ENCODE data around the gene SYTL1.

Gene SYTL1, protein sequence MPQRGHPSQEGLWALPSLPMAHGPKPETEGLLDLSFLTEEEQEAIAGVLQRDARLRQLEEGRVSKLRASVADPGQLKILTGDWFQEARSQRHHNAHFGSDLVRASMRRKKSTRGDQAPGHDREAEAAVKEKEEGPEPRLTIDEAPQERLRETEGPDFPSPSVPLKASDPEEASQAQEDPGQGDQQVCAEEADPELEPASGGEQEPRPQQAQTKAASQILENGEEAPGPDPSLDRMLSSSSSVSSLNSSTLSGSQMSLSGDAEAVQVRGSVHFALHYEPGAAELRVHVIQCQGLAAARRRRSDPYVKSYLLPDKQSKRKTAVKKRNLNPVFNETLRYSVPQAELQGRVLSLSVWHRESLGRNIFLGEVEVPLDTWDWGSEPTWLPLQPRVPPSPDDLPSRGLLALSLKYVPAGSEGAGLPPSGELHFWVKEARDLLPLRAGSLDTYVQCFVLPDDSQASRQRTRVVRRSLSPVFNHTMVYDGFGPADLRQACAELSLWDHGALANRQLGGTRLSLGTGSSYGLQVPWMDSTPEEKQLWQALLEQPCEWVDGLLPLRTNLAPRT

GRCh38 chr1:27341525-27342252, at the start of gene SYTL1:
Gene SYTL1, plus strand, starts transcription at chr1:27342022. Its CDS starts 3,313 bp downstream, at chr1:27345335.
- peak in 1 of 3 experiments; percentile 52 for DNase-seq (ENCODE audit: low read depth in 2 of 3, low spot score in 2 of 3)

GRCh38 chr1:27292106-27292505, 49.7 kb upstream of the SYTL1 start:
- DNase-seq (ENCODE audit: low read depth in 2 of 3, low spot score in 2 of 3), result no peak

- DNase-seq (ENCODE audit: low read depth in 2 of 3, low spot score in 2 of 3), result no peak
These were observed 47.9 kb upstream of the SYTL1 start for GRCh38 chr1:27293915-27294314.

GRCh38 chr1:27296773-27297291, 45.0 kb upstream of the SYTL1 start:
- peak in 2 of 3 experiments; percentile 61 to 62 for DNase-seq (ENCODE audit: low read depth in 2 of 3, low spot score in 2 of 3)

DNA sequence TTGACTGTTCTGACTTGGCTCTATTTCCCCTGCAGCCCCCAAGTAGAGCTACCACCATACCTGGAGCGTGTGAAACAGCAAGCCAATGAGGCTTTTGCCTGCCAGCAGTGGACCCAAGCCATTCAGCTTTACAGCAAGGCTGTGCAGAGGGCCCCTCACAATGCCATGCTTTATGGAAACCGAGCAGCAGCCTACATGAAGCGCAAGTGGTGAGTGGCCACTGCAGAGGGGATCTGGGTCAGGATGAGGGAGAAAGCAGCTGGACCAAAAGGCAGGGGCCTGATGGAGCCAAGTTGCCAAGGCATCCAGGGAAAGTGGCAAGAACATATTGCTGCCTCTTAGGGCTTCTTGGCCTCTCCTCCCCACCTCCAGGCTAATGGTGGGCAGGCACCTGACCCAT, 43.9 kb upstream of the SYTL1 start:
- no peak for DNase-seq (ENCODE audit: low read depth in 2 of 3, low spot score in 2 of 3)

DNA sequence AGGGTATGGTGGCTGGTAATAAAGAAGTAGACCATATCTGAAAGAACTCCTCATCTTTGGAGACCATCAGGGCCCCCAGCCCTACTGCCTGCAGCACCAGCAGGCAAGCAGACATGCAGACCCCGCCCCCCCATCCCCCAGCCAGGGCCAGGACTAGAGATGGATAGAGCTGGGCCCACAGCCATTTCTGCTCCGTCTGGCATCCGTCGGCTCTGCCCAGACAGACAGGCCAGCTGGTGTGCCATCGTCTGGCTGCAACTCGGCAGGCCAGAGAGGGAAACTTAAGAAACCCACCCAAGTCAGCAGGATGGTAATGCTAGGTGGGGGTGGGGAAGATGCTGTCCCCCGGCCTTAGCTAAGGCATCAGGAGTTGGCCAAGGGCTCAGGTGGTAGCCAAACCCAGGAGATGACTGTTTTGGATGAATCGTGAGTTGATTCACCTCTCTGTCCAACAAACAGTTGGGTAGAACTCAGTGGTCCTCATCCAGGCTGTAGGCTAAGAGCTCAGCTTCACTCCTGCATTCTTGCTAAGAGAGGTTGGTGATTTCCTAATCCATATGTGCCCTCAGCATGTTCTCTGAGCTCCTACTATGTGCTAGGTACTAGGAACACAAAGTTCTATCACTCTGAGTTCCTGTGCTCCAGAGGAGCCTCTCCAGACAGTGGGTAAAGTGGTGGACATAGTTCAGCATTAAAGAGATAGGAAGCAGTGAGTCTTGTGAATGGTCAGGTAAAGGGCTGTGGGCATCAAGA, 43.0 kb upstream of the SYTL1 start:
- DNase-seq (ENCODE audit: low read depth in 2 of 3, low spot score in 2 of 3), result no peak

DNA sequence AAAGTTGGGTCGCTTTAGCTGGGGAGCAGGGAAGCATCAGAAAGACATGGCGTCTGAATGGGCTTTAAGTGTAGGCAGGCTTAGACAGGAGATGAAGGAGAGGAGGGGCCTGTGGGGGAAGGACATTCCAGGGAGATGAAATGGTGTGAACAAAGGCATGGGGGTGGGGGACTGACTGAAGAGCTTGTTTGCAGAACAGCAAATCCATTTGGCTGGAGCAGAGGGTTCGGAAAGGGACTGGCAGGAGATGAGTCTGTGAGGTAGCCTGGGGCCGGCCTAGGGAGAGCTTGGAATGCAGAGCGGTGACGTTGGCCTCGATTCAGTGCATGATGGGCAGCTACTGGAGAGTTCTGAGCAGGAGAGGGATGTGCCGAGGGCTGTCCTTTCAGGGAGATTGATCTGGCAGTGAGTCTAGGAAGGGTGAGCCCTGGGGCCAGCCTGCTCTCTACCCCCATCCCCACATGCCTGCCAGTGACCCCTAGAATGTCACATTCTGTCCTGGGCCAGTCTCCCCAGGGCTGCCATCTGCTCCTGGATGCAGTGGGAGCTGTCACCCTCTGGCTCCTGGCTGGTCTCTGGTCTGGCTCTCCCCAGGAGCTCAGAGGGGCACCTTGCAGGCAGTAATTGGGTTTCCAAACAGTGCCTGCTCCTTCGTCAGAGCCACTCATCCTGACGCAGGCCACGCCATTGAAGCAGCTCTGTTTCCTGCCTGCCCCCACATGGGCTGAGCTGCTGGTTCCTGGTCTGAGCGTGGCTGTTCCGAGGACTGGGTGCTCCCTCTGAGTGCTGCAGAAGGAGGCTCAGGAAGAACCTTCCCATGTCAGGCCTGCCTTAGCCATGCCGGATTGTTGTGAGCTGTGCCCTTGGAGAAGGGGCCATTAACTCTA, 42.2 kb upstream of the SYTL1 start:
- no peak for DNase-seq (ENCODE audit: low read depth in 2 of 3, low spot score in 2 of 3)

DNA sequence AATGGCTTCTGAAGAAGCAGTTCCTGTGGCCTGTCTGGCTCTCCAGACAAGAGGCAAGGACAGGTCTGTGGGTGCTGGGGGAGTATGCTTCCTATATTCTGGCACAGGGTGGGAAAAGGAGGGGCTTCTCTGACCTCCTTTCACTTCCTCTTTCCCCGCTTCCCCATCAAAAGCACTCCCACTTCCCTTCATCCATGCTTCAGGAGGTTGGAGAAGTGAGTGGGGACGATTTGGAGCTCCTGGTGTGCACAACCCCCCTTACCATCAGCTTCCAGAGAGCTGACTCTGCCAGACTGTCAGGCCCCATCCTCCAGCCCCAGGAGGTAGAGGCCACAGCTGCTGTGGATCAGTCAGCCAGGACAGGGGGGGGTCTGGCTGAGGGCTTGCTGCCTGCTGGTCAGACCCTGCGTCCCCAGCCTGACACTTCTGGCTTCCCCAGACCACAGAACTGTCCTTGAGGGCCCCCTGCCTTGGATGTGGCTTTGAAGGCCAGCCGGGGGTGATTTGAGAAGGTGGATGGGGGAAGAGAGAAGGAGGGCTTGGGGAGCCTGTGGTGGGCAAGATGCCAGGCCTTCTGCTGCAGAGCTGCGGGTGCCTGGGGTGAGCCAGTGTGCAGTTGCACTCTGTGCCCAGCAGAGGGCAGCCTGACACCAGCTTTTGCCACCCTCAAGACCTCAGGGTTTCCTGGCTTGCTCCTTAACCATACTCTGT, 41.3 kb upstream of the SYTL1 start:
- peak; percentile 33 to 61 (median 60) for DNase-seq (ENCODE audit: low read depth in 2 of 3, low spot score in 2 of 3)

DNA sequence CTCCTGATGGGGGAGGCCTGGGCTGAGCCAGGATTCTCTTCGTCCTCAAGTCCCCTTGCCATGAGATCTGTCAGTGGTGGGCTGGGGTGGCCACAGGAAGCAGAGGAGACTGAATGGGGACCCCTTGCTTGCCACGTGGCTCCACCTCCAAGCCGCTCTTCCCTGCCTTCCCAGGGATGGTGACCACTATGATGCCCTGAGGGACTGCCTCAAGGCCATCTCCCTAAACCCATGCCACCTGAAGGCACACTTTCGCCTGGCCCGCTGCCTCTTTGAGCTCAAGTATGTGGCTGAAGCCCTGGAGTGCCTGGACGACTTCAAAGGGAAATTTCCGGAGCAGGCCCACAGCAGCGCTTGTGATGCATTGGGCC, 40.8 kb upstream of the SYTL1 start:
- no peak for DNase-seq (ENCODE audit: low read depth in 2 of 3, low spot score in 2 of 3)

DNA sequence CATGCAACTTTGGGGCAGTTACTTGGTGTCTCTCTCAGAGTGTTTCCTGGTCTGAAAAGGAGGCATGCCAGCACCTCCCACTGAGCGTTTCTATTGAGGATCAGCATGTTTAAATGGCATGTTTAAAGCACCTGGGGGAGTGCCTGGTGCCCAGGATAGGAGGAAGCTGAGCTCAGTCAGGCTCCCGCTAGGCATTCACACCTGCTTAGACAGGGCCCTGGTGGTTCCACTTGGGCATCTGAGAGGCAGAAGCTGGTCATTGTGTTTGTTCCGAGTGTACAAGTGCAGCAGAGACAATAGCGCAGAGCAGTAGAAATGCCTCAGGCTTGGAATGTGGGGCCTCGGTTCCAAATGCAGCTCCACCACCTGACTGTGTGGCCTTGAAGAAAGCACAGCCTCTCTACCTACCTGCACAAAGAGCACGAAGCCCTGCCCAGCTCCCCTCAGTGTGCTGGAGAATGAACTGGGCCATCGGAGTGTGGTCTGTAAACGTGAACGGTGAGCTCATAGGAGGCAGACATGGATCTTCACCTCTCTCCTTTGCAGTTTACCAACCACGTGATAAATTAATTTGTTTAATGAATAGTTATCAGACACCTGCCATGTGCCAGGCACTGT, 40.1 kb upstream of the SYTL1 start:
- no peak for DNase-seq (ENCODE audit: low read depth in 2 of 3, low spot score in 2 of 3)

GRCh38 chr1:27302612-27303011, 39.2 kb upstream of the SYTL1 start:
- DNase-seq (ENCODE audit: low read depth in 2 of 3, low spot score in 2 of 3), result no peak

- DNase-seq (ENCODE audit: low read depth in 2 of 3, low spot score in 2 of 3), result no peak
These were observed 38.3 kb upstream of the SYTL1 start for GRCh38 chr1:27303509-27303908.

DNA sequence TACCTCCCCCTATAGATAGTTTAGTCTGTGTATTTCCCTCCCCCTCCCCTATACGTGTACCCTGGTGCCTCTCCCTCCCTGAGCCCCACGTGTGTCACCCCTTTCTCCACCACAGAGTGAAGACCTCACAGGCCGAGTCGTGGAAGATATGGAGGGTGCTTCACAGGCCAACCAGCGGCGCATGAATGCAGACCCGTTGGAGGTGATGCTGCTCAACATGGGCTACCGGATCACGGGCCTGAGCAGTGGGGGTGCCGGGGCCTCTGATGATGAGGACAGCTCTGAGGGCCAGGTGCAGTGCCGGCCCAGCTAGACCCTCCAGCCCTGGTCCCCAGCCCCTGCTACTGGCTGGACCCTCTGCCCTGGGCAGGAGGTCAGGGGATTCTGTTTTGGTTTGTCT, 35.8 kb upstream of the SYTL1 start:
- DNase-seq (ENCODE audit: low read depth in 2 of 3, low spot score in 2 of 3), result no peak

DNA sequence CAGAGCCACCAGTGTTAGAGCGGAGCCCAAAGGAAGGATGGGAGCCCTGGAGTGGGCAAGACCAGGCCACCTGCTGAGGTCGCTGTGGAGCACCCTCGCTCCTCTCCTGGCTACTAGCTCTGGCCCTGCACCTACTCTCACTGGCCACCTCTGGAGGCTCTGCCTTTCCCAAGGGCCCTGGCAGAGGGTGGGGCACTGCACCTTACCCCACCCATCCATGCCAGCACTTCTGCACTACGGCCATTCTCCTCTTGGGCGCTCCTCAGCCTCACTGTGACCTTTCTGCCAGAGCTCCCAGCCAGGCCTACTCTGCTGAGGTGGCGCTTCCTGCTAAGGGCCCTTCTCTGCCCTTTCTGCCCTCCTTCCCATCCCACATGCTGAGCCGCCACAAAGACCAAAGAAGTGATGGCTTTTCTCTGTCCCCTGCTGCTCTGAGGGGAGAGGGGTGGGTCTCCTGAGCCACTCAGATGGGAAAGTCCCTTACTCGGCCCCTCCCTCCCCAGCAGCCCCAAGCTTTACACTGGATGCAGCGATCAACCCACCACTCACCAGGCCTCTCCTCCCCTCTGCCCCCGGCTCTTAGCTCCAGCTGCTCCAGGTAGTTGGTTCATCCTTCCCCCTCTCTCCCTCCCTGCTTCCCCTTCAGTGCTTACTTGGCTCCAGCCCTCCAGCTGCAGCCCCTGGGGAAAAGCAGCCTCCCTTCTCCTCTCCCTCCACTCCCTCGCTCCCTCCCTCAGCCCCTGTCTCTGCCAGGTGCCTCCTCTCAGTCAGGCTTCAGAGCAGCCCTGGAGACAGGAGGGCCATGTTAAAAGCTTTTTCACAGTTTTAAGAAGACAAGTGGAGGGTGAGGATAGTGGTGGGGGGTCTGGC, 34.7 kb upstream of the SYTL1 start:
- DNase-seq (ENCODE audit: low read depth in 2 of 3, low spot score in 2 of 3), result no peak

- no peak for DNase-seq (ENCODE audit: low read depth in 2 of 3, low spot score in 2 of 3)
These were observed 33.8 kb upstream of the SYTL1 start for GRCh38 chr1:27307874-27308598.

GRCh38 chr1:27314169-27314568, 27.7 kb upstream of the SYTL1 start:
- no peak for DNase-seq (ENCODE audit: low read depth in 2 of 3, low spot score in 2 of 3)

GRCh38 chr1:27314737-27315136, 27.1 kb upstream of the SYTL1 start:
- DNase-seq (ENCODE audit: low read depth in 2 of 3, low spot score in 2 of 3), result no peak

- no peak for DNase-seq (ENCODE audit: low read depth in 2 of 3, low spot score in 2 of 3)
These were observed 25.0 kb upstream of the SYTL1 start for GRCh38 chr1:27316860-27317259.
